CD4-positive, alpha-beta T cell (primary cell): ENCODE data around the gene ADAMTSL1. TPM values are rescaled to one million over a fixed set of nuclear protein-coding genes. Genes with fewer than 3 reads are reported as not detected.

Source experiments
- ATAC-seq: fragments of 200-7000 bp; cut with Tn5 transposase; one replicate; pipeline ENCODE4 v1.10.0; 2022; ENCODE audit warnings: mild to moderate bottlenecking; ENCODE audit not compliant: poor library complexity
- CTCF ChIA-PET: fragments of 350-600 bp; sonication (Branson Sonifier 250); formaldehyde crosslinking; loops from one replicate; lab custom pipeline; 2021; ENCODE audit warnings: antibody characterized with exemption, inconsistent platforms; lab: Charles Lee
- POLR2A ChIA-PET: fragments of 350-600 bp; sonication (Branson Sonifier 250); formaldehyde crosslinking; loops from one replicate; lab custom pipeline; 2021; ENCODE audit warnings: antibody characterized with exemption, inconsistent platforms; lab: Charles Lee
- DNase-seq, 14 experiments: peaks; one replicate each; pipeline ENCODE4 v3.0.0-alpha.2; 2013 to 2020; ENCODE audit warnings: mixed read lengths in 2 of 14
- H3K27ac ChIP-seq, 2 donors: one replicate each; pipeline versions ENCODE4 v1.5.1 to v1.7.0; 2013; ENCODE audit warnings: low read length in 2 of 2, low read depth in 1 of 2, mild to moderate bottlenecking in 1 of 2
- H3K27me3 ChIP-seq, 2 experiments: 1 replicate in 1 of 2; 2 replicates in 1 of 2; pipeline versions ENCODE4 v1.6.1 to v1.7.0; 2013; ENCODE audit warnings: low read length in 2 of 2, control low read depth in 1 of 2, mild to moderate bottlenecking in 1 of 2, moderate library complexity in 1 of 2; ENCODE audit not compliant: insufficient read depth in 2 of 2, control insufficient read depth in 1 of 2
- H3K36me3 ChIP-seq: one replicate; pipeline ENCODE4 v1.6.1; 2013; ENCODE audit warnings: low read length, control low read depth; ENCODE audit not compliant: insufficient read depth
- H3K4me1 ChIP-seq: one replicate; pipeline ENCODE4 v1.6.1; 2013; ENCODE audit warnings: low read length, control low read depth; ENCODE audit not compliant: insufficient read depth
- H3K4me3 ChIP-seq: one replicate; pipeline ENCODE4 v1.5.1; 2013; ENCODE audit warnings: mild to moderate bottlenecking, low read length, moderate library complexity
- H3K9me3 ChIP-seq, 2 experiments: 1 replicate in 1 of 2; 2 replicates in 1 of 2; pipeline versions ENCODE4 v1.6.1 to v1.7.0; 2013; ENCODE audit warnings: low read length in 2 of 2, mild to moderate bottlenecking in 2 of 2, control low read depth in 1 of 2, moderate library complexity in 1 of 2; ENCODE audit not compliant: control insufficient read depth in 1 of 2, insufficient read depth in 1 of 2
- H3K27ac Mint-ChIP-seq: one replicate; pipeline ENCODE4 v1.8.0; 2020; ENCODE audit warnings: mixed read lengths
- H3K27me3 Mint-ChIP-seq: one replicate; pipeline ENCODE4 v1.8.0; 2021; ENCODE audit warnings: mixed read lengths
- H3K36me3 Mint-ChIP-seq: one replicate; pipeline ENCODE4 v1.8.0; 2021; ENCODE audit warnings: low read depth, mixed read lengths
- H3K4me1 Mint-ChIP-seq: one replicate; pipeline ENCODE4 v1.8.0; 2021; ENCODE audit warnings: low read depth, mixed read lengths
- H3K4me3 Mint-ChIP-seq: one replicate; pipeline ENCODE4 v1.8.0; 2020; ENCODE audit warnings: mild to moderate bottlenecking, mixed read lengths
- H3K9me3 Mint-ChIP-seq: one replicate; pipeline ENCODE4 v1.8.0; 2020; ENCODE audit warnings: mixed read lengths
- CTCF ChIP-seq: fragments of 200-600 bp; IDR thresholded peaks from one replicate; pipeline ENCODE4 v1.8.0; 2022; ENCODE audit warnings: antibody characterized with exemption, mild to moderate bottlenecking
- intact Hi-C, 2 experiments: fragments of 100-400 bp; cut with DNase I in 1 of 2; cut with micrococcal nuclease in 1 of 2; formaldehyde crosslinking; loops; one replicate each; pipeline versions ENCODE4 v1.15.1 to v1.9.0; 2023 to 2025; cut with DNase I, micrococcal nuclease
- total RNA-seq, 174 experiments: library from RNA in 2 of 174; stranded (reverse) in 2 of 174; gene quantifications; one replicate each; pipeline ENCODE4 v1.2.3 and lab custom pipeline; 2021 to 2026

The ADAMTSL1 gene
- total RNA-seq, 2 experiments from 2014 or later = not detected

GRCh38 chr9:18910916-18911315 lies 437.0 kb downstream of the ADAMTSL1 start:
- H3K9me3 Mint-ChIP-seq = no peaks in the 10 kb centered on the region
- no peaks in the 10 kb centered on the region for H3K36me3 Mint-ChIP-seq
- ChIA-PET CTCF (no interaction called here), POLR2A (no interaction called here)
- DNase-seq (no peak), ATAC-seq (no peak)
- Histone ChIP-seq H3K27me3 (no peaks in the 10 kb centered on the region), H3K4me3 (no peak overlapping the region), H3K9me3 (peaks cover 0 to 5% of the 10 kb centered on the region in 2 experiments), H3K4me1 (no peaks in the 10 kb centered on the region), H3K36me3 (no peaks in the 10 kb centered on the region), H3K27ac (no peak overlapping the region)
- intact Hi-C loops = no loop called here
- H3K4me3 Mint-ChIP-seq = no peak overlapping the region
- no peak overlapping the region for H3K27ac Mint-ChIP-seq
- H3K4me1 Mint-ChIP-seq = no peaks in the 10 kb centered on the region
- no peak for TF ChIP-seq CTCF
- peaks cover 16% of the 10 kb centered on the region for H3K27me3 Mint-ChIP-seq

DNA sequence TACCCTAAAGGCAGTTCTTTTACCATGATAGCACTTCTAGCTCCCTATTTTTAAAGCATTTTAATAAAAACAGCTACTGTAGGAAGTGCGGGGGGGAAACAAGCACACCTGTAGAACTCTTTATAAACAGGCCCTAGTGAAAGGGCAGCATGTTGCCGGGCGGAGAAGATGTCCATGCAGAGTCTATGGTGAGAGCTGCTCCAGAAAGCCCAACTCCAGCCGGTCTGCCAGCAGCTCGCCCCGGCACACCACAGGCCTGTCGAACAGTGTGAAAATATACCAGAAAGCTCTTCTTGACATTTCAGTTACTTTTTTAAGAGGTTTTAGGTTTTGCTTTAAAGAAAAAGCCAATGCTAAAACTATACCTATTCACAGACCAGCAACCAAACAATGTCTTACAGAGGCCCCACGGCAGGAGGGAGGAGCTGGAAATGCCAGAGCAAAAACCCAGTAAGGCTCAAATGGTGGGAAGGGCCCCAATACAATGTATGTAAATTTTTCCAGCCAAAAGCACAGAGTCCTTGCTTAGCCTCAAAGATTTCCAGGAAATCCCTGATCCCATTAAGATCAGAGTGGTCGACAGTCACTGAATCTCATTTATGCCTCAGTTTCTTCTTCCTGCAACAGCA lies 437.9 kb downstream of the ADAMTSL1 start:
- Mint-ChIP-seq H3K36me3 (no peaks in the 10 kb centered on the region), H3K9me3 (no peaks in the 10 kb centered on the region), H3K27ac (no peak overlapping the region), H3K27me3 (peaks cover 16% of the 10 kb centered on the region), H3K4me1 (no peaks in the 10 kb centered on the region), H3K4me3 (no peak overlapping the region)
- ATAC-seq (no peak), DNase-seq (no peak)
- CTCF ChIA-PET = no interaction called here
- TF ChIP-seq CTCF = no peak
- H3K4me1 ChIP-seq = no peaks in the 10 kb centered on the region
- H3K27ac ChIP-seq = no peak overlapping the region
- POLR2A ChIA-PET = no interaction called here
- H3K27me3 ChIP-seq = no peaks in the 10 kb centered on the region
- peaks cover 0 to under 1% of the 10 kb centered on the region in 2 experiments for H3K9me3 ChIP-seq
- intact Hi-C loops = no loop called here
- no peaks in the 10 kb centered on the region for H3K36me3 ChIP-seq
- H3K4me3 ChIP-seq = no peak overlapping the region

- Mint-ChIP-seq H3K9me3 (no peaks in the 10 kb centered on the region), H3K27ac (no peak overlapping the region), H3K36me3 (no peaks in the 10 kb centered on the region), H3K4me1 (no peaks in the 10 kb centered on the region), H3K27me3 (no peaks in the 10 kb centered on the region), H3K4me3 (no peak overlapping the region)
- Histone ChIP-seq H3K9me3 (no peaks in the 10 kb centered on the region), H3K4me1 (no peaks in the 10 kb centered on the region), H3K27me3 (no peaks in the 10 kb centered on the region), H3K27ac (no peak overlapping the region), H3K4me3 (no peak overlapping the region), H3K36me3 (no peaks in the 10 kb centered on the region)
- POLR2A ChIA-PET = no interaction called here
- no peak for TF ChIP-seq CTCF
- ATAC-seq (no peak), DNase-seq (no peak)
- intact Hi-C loops = no loop called here
- CTCF ChIA-PET = no interaction called here
Measured at GRCh38 chr9:18920141-18921084, 446.5 kb downstream of the ADAMTSL1 start.
